DND-41 (cell line): ENCODE data around the gene CGB3.

Source experiments
- EZH2 ChIP-seq: IDR thresholded peaks from 3 replicates; pipeline ENCODE4 v1.6.1; 2012; ENCODE audit warnings: borderline replicate concordance, low read depth, mild to moderate bottlenecking, moderate library complexity, low read length, inconsistent platforms; ENCODE audit not compliant: severe bottlenecking
- TF ChIP-seq, protein P1 (sequence below): IDR thresholded peaks from 2 replicates; pipeline ENCODE4 v1.5.1; 2012; ENCODE audit warnings: borderline replicate concordance, low read length, moderate library complexity, mild to moderate bottlenecking; ENCODE audit not compliant: poor library complexity, severe bottlenecking; ENCODE audit errors: extremely low read depth

DNA sequence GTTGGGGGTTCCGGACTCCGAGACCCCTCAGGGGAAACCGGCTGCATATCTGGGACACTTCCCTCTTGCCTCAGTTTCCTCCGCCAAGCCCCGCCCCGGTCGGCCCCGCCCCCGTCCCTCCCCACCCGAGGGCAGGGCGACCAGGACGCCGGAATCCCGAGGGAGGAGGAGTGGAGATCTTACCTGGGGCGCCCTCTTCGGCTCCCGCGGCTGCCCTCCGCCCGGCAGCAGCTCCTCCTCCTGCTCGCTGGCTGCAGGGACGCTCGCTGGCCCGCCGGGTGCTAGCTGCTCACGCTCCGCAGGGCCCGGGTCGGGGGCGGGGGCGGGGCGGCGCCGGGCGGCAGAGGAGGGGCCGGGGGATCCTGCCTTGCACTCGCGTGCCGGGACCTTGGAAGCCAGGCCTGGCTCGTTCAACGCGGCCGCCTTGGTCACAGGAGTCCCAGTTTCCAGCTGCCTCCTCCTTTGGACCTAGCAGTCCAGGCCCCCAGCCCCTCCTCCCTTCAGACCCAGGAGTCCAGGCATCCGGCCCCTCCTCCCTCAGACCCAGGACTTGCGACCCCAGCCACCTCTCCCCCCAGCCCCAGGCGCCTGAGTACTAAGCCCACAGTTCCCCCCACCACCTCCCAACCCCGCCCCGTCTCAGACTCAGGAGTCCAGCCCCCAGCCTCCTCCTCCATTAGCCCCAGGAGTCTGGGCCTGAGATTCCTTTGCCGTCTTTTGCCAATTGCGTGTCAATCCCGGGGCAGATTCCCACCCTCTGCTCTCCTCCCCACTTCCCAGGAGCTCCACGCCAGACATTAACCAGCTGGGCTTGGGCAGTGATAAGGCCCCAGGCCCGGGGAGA is 40.9 kb upstream of the CGB3 start, which contains the start of gene NTF4:
- TF ChIP-seq, protein P1, sequence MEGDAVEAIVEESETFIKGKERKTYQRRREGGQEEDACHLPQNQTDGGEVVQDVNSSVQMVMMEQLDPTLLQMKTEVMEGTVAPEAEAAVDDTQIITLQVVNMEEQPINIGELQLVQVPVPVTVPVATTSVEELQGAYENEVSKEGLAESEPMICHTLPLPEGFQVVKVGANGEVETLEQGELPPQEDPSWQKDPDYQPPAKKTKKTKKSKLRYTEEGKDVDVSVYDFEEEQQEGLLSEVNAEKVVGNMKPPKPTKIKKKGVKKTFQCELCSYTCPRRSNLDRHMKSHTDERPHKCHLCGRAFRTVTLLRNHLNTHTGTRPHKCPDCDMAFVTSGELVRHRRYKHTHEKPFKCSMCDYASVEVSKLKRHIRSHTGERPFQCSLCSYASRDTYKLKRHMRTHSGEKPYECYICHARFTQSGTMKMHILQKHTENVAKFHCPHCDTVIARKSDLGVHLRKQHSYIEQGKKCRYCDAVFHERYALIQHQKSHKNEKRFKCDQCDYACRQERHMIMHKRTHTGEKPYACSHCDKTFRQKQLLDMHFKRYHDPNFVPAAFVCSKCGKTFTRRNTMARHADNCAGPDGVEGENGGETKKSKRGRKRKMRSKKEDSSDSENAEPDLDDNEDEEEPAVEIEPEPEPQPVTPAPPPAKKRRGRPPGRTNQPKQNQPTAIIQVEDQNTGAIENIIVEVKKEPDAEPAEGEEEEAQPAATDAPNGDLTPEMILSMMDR, result no peak
- TF ChIP-seq EZH2, result no peak
